GM21515 (cell line): ENCODE data around the gene DCP1B.

Source experiments
- ATAC-seq: cut with Tn5 transposase; IDR thresholded peaks from one replicate; pipeline ENCODE4 v1.9.1; 2021; ENCODE audit not compliant: unreplicated experiment

The DCP1B gene

DNA sequence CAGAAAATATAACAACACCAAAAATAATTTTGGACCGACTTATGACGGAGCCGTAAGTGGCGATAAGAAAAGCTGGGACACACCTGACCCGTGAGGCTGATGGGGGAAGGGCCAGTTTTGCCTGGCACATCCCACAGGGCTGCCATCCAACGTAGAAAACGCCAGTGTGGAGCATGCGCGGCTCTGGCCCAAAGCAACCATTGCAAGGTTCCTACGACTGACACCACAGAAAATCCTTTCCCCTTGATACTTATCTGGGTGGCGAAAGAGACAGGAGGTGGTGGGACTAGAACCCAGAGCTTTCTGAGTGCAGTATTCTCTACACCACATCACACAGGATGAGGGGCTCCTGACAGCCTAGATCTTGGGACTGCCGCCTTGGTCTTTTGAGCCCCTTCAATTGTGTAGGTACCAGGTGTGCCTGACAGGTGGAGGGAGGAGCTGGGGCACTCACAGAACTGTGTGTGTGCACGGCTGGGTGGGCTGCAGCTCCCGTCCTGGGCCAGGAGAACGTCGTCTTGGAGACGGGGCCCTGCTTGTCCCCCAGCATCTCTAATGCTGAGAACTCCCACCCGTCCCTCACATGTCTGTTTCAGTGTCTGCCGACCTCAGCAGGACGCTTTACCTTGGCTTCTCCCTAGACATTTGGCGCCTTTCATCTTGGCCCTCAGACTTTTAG lies 68.4 kb downstream of the DCP1B start:
- ATAC-seq: no peak

DNA sequence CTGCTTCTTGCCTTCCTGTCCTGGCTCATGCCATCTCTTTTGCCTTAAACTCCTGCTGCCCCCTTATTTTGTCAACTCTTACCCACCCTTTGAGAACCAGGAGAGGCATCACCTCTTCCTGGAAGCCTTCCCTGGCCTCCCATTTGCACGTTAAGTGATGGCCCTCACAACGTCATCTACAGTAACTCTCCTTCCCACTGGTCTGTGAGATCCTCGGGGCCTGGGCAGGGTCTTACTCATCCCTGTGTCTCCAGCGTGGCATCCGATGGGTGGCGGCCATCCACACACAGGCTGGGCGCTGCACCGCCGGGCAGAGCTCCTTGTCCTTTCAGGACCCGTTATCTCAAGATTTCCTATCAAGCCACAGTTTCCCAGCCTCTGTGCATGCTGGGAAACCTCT lies 69.0 kb downstream of the DCP1B start:
- ATAC-seq: no peak

DNA sequence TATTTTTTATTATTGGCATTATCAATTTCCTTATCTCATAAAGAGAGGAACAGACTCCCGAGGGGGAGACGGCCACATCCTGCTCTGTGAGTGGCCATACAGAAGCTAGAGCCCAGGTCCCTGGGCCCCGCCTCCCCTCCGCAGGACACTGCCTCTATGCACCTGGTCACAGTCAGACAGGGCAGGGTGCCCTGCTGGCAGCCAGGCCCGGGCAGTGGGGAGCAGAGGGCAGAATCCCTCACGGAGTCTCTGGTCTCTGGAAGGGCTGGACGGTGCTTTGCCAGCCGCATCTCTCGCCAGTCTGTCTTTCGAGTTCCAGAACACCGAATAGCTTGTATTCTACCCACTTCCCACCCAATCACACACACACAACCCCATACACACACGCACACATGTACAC lies 69.4 kb downstream of the DCP1B start:
- no peak for ATAC-seq

DNA sequence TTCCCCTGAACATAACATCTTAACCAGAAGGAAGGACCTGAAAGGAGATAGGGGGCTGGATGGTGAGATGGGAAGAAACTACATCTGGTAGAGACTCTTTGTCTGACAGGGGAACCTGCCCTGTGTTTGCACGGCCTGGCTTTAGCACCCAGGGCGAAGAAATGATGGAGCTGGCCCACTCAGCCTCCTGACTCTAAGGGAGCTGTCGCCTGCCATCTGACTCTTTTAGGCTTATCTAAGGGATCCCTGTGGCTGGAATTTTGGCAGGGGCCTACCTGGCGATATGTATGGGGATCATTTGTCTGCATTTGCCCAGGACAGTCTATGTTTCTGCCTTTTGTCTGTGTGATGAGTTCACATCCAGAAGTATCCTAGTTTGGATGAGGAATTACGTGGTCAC lies 70.2 kb downstream of the DCP1B start:
- ATAC-seq: no peak

DNA sequence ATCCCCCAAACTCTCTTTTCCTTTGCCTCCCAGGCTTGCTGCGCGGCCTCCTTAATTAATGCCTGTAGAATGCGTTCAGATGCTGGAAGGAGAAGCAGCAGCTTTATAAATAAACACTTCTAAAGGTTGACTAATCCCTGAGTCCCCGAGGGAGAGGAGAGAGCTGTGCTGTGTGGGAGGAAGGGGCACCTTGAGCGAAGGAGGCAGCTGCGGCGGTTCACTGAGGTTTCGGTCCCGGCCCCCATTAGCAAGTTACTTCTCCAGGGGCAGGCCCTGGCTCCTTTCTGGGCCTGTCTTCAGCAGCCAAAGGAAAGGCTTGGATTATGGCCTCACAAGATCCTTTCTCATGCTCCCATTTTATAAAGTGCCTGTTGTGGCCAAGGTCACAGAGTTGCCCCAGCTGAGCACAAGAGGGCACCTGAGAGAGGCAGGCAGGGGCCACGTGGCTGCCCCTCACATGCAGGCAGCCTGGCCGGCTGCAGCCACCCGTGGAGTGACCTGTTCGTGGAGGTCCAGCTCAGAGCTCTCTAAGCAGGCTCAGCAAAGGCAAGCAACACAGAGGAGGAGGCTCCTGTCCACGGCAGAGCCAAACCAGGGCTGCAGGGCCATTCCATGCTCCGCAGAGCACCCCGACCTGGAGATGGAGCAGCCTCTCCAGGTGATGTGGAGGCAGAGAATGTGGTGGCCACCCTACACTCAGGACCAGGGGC lies 70.8 kb downstream of the DCP1B start:
- ATAC-seq: no peak

DNA sequence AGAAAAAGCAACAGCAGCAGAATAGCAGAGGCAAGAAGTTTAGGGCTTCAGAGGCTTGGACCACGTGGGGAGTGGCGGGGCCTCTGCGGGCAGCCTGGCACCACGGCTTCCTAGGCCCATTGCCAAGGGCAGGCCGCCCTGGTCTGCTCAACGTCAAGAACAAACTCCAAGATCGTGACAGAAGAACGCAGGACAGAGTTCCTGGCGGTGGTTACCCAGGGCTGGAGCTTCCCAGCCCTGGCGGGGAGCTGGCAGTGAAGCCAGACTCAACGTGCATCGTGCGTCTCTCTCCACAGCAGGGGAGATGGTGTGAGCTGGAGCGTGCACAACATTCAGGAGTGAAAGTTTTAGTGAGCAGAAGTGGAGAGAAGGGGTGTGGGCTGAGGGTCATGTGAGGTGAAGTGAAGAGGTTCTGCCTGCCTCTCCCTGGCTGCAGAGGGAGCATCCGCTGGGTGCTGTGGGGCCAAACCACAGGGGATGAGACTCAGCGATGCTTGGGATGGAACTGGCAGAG lies 71.9 kb downstream of the DCP1B start:
- peak; percentile 52 for ATAC-seq

DNA sequence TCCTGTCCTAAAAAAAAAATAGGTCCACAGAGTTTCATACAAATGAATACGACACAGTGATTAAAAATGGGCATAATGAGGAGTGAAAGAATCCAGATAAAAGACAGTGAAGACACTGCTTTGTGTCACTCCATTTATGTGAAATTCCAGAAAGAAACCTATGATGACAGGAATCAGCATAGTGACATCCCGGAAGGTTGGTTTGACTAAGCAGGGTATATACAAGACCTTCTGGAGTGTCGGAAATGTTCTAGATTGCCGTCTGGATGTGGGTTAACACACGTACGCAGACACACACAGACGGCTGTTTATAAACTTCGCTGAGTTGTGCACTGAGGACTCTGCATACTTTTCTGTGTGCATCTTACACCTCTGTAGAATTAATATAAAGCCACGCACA lies 72.6 kb downstream of the DCP1B start:
- no peak for ATAC-seq

DNA sequence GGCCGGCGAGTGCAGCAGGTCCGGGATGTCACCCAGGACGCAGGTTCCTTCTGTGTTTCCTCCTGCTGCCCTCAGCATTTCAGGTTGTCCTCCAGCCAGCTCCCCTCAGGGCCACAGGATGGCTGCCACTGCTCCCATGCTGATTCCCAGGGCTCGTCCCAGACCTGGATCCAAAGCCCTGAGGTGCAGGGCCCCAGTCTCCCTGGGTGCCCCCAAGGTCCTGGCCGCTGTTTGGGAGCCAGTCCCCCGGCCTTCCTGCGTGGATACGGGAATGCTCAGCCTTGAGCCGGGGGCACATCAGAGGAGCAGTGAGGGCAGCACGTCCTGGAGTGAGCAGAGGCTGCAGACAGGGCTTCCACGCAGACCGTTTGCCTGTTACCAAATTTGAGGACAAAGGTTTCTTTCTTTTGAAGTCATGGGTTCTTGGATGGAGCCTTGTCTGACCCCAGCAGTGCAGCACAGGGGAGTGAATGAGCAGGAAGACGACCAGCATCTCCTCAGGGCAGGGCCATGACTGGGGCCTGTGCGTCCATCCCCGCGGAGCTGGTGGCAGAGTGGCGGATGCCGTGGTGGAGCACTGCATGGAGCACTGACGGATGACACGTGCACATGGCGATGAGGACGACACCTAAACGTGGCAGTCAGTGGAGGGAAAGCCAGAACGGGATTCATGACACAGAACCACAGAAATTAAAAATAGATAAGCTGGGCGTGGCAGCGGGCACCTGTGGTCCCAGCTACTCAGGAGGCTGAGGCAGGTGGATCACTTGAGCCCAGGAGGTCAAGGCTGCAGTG lies 73.3 kb downstream of the DCP1B start:
- ATAC-seq: no peak

DNA sequence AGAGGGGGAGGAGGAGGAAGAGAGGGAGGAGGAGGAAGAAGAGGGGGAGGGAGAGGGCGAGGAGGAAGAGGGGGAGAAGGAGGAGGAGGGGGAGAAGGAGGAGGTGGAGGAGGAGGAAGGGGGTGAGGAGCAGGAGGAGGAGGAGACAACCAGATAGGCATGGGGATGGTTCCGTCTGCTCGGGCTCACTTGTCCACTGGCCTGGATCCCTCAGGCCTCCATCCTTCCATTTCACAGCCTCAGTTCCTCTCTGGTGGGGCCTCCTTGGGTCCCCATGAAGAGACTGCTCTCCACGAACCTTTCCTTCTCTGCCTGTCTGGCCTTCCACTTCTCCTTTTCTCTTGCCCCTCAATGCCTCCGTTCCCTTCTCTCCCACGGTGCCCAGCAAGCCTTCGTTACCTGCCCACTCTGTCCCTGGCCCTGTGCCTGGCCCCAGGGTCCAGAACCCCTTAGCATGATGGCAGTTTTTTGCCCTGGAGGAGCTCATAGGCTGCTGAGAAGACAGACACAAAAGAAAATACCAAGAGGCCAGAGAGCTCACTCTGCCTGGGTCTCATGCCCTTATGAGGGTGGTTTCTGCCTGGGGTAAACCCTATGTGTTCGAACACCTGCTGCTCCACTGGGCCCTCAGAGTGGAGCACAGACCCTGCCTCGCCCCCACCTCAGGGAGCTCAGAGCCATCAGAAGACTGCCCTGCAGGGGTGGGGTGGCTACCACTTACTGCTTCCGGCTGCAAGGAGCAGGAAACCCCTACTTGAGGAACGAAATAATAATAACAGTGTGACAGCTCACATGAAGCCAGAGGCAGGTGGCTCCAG lies 74.1 kb downstream of the DCP1B start:
- no peak for ATAC-seq

DNA sequence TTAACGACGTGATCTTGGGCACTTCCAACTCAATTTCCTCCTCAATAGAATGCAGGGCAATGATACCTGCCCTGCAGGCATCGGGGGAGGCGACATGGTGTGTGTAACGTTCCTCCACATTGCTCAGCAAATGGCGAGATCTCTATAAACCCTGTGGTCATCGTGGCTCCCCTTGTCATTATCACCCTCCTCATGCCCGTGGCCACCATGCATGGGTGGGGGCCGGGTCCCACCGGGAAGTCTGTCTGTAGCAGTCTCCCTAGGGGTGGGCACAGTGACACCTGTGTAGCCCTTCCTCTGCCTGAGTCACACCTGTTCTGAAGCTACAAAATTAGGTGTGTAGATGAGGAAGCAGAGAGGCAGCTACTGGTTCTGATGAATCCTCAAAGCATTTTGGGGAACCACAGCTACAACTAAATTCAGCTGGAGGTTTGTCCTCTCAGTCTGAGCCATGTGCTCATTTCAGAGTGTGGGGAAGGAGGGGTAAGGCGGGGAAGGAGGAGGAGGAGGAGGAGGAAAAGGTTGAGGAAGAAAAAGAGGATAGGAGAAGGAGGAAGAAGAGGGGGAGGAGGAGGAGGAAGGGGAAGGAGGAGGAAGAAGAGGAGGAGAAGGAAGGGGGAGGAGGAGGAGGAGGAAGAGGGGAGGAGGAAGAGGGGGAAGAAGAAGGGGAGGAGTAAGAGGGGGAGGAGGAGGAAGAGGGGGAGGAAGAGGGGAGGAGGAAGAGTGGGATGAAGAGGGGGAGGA lies 74.8 kb downstream of the DCP1B start:
- ATAC-seq: no peak

DNA sequence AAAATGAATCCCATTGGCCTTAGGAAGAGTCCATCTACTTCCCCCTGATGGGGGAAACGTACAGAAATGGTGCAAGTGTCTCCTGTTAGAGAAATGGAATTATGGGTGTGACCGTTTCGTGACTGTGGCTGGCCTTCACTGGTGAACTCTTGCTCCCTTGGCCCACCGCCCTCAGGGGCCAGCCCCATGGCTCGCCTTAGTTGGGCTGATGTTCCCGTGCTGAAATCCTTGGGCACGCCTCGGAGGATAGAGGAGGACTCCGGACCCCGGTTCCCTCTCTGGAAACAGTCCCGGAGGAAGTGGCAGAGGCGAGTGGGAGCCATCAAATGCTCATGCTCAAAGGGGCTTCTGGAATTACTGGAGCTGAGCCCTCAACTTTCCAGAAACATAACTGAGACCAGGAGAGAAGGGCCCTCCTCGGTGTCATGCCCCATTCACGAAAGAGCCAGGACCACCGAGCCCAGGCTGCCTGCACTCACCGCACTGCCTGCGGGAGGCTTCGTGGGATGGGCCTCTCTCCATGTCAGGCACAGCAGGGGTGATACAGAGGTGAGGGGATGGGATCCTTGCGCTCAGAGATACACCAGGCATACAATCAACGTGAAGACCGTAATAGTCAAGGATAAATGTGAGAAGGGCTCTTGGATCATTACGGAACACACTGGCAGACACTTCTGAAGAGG lies 75.7 kb downstream of the DCP1B start:
- ATAC-seq: no peak

DNA sequence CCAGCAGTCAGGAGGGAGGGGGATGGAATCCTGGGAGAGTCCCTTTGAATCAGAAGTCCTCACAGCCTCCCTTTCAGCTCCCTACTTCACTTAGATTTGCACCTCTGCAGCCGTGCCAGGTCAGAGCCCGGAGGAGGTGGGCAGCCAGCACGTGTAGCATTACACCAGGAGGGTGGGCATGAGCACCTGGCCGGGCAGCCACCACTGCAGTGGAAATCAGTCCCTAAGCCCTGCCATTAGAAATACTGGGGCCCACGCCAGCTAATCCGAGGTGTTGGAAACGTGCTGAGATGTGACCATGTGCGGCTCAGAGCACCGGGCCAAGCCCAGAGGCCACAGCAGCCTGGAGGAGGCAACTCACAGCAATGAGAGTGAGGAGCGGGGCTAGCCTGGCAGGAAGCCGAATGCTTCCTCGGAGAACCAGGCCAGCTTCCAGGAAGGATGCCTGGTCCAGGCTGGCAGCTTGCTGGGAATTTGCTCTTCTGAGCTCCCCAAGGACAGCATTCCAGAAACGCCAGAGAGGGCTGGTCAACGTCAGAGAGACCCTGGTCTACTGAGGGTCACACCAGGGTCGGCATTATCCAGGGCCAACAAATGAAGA lies 76.4 kb downstream of the DCP1B start:
- ATAC-seq: no peak

DNA sequence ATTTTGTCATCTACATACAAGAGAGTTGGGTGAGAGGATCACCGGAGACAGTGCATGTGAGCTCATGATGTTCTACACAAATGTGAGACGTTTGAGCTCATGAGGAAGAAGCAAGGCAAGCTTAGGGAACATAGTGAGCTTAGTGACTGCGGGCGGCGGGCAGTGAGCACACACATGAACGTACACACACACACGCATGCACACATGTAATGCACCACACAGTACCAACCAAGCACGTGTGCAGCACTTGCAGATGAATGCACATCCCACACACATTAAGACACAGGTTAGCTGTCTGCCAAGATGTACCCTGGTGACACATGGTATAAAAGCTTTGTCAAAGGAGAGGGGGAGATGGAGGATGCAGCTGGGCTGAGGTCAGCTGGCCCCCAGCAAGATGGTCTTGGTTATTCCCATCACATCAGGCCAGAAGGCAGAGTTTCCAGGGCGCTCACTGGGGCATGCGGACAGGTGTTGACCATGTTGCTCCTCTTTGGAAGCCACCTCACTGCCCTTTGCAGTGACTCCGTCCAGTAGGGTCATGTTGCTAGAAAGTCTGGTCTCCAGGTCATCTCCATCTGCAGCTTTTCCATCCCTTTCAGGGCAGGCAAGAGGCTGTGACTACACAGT lies 77.1 kb downstream of the DCP1B start:
- ATAC-seq: no peak

DNA sequence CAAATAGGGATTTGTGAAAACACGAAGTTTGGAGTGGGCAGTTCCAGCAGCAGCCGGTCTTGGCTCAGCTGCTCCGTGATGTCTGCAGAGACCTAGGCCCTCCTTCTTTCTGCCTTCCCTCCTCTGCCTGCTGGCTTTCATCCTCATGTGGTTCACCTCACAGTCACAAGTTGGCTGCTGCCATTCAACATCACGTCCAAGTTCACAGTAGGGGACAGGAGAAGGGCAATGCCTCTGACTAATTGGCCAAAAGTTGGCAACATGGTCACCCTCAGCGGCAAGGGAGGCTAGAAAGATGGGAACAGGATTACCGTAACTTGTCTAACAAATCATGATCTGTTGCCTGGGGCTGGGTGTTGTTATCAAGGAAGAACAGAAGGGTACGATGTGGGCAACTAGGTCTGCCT lies 78.0 kb downstream of the DCP1B start:
- no peak for ATAC-seq

DNA sequence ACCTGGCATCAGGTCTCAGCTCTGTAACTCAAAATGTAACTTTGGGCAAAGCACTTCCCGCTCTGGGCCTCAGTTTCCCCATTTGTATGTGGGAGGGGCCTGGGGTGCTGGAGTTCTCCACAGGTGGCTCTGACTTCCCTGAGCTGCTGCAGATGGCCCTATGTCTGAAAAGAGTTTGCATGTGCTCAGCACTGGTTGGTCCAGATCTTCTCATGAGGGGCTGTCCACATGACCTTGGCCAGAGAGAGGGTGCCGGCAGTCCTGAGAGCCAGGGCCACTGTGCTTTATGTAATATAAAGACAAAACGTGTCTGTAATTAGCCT lies 78.6 kb downstream of the DCP1B start:
- ATAC-seq: no peak

DNA sequence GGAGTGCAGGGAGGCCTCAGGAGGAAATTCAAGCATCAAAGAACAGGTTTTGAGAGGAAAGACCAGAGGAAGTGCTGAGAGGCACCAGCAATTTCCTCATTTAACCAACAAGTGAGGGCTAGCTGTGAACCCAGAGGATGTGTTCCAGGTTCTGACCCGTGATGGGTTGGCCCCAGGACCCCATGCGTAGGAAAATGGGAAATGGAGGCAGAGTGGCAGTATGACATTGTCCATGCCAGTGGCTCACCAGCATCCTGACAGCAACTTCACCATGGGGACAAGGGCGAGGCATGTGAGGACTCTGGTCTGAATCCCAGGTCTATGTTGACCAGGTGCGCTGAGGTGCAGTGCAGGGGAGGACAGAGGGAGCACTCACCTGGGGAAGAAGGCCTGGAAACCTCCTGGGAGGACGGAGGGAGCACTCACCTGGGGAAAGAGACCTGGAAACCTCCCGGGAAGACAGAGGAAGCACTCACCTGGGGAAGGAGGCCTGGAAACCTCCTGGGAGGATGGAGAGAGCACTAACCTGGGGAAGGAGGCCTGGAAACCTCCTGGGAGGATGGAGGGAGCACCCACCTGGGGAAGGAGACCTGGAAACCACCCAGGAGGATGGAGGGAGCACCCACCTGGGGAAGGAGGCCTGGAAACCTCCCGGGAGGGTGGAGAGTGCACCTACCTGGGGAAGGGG lies 79.1 kb downstream of the DCP1B start:
- ATAC-seq: no peak

DNA sequence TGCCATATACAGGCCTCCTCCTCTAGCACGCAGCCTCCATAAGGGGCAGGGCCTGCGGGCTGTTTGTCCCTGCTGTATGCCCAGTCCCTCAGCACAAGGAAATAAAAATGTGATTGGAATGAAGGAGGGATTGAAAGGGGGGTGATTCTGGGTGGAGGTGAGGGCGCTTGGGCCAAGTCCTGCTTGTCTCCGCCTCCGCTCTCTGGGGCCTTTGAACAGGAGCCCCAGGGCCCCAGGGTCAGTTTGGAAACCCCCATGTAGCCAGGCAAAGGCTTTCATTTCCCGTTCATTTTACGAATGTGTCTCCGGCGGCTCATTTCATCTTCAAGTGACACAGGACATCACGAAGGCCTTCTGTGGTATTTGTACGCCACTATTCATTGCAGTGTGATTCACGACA lies 81.3 kb downstream of the DCP1B start:
- ATAC-seq: no peak

DNA sequence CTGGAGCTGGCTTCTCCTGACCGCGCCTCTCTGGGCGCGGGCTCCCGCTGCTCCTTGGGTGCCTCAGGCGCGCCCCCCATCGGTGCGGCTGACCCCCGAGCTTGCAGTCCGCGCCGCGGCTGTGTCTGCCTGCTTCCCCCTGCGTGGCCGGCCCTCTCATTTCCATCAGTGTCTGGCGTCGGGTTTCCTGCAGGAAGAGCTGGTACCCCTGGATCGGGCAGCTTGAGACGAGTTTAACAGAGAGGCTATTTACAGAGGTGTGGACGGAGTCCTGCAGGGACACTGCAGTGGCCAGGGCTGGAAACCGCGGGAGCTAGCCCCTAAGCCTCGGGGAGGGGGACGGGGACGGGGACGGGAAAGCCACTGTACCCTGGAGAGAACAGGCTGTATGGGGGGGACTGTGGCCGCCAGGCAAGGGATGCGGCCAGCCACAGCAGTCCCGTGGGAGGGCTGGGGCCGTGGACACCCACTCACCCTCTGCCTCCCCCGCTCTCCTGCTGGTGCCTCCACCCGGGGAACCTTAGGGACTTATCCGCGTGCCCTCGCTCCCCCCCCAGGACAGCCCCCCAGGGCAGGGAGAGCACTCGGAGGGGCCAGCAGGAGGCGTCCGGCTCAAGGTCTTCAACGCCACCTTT lies 82.1 kb downstream of the DCP1B start:
- no peak for ATAC-seq
